Effector CD8-positive, alpha-beta T cell (primary cell): ENCODE measurements around the gene DUSP12.

Source experiments
- DNase-seq: peaks from one replicate; lab custom pipeline; 2025; lab: John Stamatoyannopoulos, UW

DUSP12 gene

DNA sequence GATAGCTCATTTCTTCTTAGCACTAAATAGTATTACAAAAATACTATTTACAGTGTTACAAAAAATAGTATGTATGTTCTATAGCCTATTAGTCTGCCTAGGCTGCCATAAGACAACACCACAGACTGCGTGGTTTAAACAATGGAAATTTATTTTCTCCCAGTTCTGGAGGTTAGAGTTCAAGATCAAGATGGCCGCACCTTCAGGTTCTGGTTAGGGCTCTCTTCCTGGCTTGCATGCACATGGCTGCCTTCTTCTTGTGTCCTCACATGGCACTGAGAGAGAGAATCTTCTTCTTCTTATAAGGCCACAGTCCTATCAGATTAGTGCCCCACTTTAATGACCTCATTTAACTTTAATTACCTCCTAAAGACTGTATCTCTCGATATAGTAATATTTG lies 20.7 kb downstream of the DUSP12 start:
- DNase-seq = no peak

DNA sequence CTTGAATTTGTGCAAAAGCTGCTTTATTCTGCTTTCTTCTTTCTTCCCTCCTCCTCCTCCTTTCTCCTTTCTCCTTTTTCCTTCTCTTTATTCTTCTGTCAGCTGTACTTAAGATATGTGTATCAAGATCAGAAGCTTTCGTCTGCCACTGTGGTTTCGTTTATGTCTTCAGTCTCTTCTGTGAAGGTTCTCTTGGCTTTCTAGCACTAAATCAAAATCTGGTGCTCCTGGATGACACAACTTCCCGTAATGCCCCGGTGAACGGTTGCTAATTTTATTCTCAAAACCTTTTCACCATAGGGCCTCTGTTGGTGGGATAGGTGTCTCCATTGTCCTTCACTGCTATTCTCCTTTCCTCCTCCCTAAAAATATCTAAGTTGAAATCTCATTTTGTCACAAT lies 21.6 kb downstream of the DUSP12 start:
- no peak for DNase-seq

DNA sequence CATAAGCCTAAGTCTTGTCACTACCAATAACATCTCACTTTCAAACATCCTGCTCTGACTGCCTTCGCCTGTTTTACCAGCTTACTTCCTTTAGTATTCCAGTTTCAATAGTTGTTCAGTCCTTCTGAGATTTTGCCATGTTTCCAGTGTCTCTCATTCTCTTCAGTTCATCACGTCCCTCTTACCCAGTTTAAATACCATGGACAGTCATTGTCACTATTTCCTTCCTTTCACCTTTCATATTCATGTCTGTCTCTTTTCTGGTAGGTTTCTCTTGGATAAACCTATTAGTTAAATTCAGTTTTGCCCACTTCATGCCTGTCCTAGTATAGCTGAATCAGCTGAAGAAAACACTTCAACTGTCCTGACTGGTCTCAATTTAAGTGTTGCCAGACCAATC lies 22.4 kb downstream of the DUSP12 start:
- DNase-seq = no peak

DNA sequence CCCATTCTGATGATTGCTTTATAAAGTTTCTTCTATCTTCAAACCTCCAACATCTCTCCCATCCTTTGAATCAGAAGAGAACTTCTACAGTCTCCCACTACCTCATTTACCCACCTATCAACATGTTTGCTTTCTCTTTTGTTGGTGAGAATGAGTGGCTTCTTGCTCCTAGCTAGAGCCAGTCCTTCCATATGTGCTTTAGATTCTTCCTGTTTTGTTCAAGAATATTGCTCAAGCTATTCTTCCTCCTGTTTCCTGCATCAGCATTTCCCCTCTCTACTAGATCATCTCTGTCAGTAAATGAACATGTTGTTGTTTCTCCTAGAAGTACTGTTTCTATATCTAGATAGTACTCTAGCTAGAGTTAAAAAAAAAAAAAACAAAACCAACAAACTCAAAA lies 22.8 kb downstream of the DUSP12 start:
- no peak for DNase-seq

DNA sequence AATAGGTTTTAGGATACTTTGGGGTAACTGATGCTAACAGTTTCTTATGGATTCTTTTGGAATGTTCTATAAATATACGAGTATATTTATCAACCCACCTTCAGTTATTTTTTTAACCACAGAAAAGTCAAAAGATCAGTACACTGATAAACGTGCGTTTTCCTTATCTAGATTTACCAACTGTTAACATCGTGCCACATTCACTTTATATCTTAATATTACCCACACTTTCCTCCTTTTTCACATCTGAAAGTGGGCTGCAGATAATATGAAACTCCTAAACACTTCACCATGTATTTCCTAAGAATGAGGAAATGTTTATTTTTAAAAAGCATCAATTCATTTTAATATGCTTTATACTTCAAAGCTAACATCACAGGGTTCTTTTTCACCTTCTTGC lies 24.2 kb downstream of the DUSP12 start:
- no peak for DNase-seq

DNA sequence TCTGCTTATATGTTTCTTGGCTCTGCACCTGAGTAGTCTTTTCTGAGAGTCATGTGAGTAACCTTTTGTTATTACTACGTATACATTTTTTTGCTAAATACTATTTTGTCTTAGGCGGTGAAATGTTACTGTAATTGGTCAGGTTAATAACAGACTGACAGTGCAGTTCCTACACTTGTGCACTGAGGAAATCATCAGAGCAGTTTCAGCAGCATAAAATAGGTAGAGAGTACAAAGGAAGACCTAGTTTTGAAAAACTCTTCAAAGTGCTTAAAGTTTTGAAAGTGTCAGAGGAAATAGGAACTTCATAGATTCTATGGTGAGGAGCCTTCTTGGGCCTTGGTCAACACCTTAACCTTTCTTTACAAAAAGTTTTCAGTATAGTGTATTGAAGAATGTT lies 27.7 kb downstream of the DUSP12 start:
- DNase-seq = no peak

DNA sequence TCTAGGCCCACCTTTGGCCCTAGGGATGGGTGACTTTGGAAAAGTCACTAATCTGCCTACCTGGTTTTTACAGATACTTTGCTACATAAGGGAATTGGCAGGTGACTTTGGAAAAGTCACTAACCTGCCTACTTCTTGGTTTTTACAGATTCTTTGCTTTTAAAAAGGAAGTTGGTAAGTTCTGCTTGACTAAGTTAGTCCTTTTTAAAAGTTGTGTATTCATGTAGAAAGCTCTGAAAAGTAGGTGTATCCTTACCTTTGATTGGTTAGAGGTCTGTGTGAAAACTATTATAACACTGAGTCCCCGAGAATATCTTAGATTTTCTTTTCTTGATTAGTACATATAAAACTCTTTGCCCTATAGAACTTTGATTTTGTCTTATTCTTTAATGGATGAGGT lies 28.9 kb downstream of the DUSP12 start:
- no peak for DNase-seq

DNA sequence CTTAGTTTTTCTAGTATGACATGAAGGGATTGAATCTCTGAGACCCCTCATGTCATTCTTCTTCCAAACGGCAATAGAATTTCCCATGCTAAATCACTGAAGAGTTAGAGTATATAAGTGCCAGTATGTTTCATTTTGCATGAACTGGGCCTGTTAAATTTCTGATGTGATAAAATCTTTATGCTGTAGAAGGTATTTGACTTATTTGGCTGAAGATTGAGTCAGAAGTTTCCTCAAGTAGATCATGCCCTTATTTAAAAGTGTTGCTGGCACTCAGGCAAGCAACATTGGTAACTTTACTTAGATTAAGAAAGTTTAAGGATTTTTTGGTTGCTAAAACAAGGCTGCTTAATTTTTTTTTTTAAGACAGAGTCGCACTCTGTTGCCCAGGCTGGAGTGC lies 29.8 kb downstream of the DUSP12 start:
- no peak for DNase-seq

DNA sequence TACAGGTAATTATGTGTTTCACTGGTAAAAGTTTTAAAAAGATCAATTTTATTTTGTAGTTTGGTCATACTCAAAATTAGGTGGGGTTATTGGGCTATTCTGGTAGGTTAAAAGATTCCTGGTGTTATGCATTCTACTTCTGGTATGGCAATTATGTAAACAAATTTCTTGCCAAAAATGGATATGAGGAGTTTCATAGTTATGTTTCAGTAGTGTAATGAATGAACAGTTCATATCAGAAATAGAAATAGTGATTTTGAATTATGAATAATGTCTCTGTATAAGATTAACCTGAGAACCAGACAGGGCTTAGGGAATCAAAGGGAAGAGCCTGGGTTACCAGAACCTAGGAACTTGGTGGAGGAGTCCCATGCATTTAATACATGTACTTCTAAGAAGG lies 32.4 kb downstream of the DUSP12 start:
- DNase-seq = no peak

DNA sequence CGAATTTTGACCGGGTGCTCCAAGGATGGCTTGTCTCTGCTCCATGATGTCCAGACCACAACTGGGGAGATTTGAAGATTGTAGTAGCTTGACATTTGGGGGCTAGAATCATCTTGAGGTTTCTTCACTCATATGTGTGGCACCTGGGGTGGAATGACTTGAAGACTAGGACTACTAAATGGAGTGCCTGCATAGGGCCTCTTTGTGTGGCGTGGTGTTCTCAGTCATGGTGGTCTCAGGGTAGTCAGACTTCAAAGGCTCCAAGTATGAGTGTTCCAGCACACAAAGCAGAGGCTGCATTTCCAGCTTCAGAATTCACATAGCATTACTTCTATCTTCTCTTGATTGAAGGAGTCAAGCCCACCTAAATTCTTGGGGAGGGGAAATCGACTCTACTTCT lies 33.3 kb downstream of the DUSP12 start:
- no peak for DNase-seq

DNA sequence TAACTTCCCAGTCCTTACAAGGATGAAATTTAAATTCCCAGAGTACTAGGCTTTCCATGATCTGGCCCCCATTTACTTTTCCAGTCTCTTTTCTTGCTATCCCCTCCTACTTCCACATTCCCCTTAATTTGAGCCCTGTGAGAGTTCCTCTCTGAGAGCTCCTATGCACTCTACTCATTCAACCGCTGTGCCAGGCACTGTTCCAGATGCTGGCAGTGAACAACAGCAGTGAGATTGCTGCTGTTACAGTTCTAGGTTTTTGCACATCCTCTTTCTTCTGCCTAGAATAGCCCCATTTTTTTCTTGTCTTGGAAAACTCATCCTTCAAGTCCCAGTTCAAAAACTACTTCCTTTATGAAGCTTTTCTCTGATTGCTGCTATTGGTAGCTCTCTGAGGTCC lies 35.4 kb downstream of the DUSP12 start:
- no peak for DNase-seq

DNA sequence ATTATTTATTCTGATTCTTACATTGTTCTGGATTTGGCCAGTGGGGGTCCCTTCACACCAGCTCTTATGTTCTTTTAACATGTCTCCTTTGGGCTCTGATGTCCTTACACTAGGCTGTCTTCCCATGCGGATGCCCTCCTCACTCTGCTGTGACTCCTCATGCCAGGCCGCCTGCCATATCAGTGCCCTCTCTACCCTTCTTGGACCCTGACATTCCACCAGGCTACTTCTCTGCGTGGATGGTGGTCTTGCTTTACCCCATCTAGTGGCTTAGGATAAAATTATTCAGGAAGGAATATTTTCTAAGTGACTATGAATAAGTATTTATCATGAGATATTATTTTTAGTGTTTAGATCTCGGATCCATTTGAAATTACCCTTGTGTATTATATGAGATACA lies 37.8 kb downstream of the DUSP12 start:
- no peak for DNase-seq

DNA sequence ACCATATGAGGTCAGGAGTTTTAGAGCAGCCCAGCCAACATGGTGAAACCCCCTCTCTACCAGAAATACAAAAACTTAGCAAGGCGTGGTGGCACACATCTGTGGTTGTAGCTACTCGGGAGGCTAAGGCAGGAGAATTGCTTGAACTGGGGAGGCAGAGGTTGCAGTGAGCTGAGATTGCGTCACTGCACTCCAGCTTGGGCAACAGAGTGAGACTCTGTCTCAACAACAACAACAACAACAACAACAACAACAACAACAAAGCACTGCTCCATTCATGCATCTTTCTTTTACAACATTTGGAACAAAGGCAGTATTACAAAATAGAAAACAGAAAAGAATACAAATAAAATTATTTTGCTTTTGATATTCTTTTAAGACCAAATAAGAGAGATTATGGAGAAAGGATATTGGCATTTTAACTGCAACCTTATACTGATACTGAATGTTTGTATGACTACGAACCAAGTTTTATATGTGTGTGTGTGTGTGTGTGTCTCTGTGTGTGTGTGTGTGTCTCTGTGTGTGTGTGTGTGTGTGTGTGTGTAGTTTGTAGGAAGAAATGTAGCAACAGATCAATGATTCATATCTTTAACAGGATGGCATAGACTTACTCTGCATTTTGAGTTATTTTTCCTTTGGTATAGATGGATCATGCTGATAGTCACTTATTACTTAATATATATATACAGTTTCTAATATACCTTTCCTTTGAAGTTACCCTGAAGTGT lies 41.2 kb downstream of the DUSP12 start:
- no peak for DNase-seq

DNA sequence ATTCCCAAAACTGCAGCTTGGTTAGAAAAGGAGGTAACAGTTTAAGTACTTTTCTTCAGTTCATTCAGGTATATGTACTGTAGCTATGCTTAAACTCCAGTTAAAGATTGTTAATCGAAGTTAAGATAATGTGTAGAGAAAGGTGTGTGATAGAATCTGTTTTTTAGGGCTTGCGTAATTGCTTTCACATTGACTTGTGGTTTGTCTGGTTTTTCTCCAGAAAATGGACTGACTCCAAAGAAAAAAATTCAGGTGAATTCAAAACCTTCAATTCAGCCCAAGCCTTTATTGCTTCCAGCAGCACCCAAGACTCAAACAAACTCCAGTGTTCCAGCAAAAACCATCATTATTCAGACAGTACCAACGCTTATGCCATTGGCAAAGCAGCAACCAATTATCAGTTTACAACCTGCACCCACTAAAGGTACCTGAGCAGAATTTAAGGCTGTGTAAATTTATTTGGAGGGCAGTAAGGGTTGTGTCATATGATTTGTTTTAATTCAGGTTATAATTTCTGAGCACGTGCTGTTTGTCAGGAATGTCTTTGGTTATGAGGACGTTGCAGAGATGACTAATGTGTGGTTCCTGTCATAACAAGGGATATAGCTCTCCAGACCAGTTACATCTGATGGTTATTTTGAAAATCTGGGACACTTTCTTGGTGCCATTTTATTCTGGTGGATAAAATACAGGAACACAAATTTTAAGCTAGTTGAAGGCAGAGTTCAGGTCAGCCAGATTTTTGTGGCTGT lies 42.5 kb downstream of the DUSP12 start:
- no peak for DNase-seq

DNA sequence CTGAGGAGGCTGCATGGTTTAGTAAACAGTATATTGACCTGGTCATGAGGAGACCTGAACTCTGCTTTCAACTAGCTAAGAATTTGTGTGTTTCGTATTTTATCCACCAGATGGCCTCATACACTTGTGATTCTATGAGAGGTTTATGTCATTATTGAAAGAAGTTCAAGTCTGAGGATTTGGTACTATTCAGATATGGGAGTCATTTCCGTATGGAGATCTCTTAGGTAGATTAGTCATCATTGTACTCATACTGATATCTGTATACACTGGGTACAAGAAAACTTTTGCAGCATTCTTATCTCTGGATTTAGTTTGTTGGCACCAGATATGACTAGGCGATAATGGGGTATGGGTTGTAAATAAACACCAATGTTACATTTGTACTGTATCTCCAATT lies 43.2 kb downstream of the DUSP12 start:
- DNase-seq = no peak

DNA sequence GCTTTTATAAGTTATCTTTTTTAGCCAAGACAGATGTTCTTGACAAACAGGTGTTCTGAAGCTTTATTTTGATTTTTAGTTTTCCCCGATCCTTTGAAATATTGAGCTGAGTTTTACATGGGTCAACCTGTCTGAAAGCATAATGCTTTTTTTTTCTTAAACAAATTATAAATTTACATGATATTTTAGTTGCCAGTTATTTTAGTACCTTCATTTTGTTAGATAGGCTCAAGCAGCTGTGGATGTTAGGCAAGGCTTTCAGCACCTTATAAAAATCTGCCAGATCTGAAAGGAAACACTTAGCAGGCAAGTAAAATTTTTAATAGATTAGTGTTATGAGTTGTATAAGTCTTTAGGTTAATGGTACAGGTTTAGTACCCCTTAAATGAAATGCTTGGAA lies 50.2 kb downstream of the DUSP12 start:
- DNase-seq = no peak

DNA sequence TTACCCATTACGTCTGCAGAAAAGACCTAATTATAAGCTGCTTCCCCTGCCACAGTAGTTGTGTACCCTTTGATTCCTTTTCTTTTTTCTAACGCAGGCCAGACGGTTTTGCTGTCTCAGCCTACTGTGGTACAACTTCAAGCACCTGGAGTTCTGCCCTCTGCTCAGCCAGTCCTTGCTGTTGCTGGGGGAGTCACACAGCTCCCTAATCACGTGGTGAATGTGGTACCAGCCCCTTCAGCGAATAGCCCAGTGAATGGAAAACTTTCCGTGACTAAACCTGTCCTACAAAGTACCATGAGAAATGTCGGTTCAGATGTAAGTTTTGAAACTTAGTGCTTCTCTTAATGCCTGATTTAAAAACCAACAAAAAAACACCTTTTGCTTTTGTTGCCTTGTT lies 52.4 kb downstream of the DUSP12 start:
- DNase-seq = no peak

DNA sequence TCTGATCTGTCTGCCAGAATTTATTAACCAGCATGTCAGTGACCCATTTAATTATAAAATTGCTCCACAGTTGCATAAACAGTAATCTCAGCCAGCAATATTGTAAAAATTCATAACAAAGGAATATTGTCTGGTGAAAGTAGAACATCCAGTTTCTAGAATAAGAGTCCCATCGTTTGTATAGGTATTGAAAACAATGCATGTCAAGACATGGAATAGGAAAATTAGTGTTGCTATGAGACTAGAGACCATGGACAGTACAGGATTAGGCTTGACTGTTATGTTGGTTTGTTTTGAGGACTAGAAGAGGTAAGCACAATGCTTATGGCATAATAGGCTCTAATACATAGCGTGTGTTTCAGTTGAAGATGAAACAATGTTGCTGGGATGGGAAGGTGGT lies 53.6 kb downstream of the DUSP12 start:
- DNase-seq = no peak

DNA sequence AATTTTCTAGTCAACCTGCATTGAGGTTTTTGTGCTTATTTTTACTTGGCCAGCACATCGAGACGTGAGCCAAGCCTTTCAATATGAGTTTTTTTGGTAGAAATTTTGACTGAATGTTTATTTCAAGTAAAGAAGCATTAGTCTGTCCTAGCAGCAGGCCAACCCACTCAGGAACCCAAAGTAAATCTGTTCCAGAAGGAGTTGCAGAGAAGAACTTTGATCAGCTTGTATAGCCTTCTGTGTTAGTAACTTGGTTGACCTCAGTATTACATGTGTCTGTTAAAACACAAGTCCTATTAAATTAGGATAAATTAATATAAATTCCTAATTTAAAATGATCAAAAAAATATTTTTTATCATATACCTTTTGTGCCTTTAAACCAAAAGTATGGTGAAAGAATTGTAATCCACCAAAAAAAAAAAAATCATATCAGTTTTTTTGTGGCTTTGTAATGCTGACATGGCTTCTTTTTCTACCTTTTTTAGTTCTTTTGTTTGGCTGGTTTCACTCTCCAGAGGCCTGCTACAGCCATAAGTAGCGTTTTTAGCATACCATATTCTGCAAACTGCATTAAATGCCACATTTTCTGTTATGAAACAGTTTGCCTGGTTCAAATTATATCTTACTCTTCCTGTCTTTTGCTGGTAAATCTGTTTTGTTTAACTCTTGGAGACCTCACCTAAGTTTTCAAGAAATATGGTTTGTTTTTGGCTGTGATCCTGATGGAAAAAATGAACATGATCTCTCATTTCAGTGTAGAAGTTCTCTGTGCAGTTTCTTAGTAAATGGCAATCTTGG lies 56.0 kb downstream of the DUSP12 start:
- DNase-seq = no peak
